Stimulated activated CD8-positive, alpha-beta memory T cell treated with anti-CD3 and anti-CD28 coated beads, Interleukin-2, amount 100 ng/mL, for 1 hour (primary cell): ENCODE results near the gene FTO.

Source experiments
- DNase-seq, 2 donors: peaks; one replicate each; pipeline ENCODE4 v3.0.0-alpha.2; 2020; ENCODE audit warnings: low read depth in 2 of 2

The FTO gene

DNA sequence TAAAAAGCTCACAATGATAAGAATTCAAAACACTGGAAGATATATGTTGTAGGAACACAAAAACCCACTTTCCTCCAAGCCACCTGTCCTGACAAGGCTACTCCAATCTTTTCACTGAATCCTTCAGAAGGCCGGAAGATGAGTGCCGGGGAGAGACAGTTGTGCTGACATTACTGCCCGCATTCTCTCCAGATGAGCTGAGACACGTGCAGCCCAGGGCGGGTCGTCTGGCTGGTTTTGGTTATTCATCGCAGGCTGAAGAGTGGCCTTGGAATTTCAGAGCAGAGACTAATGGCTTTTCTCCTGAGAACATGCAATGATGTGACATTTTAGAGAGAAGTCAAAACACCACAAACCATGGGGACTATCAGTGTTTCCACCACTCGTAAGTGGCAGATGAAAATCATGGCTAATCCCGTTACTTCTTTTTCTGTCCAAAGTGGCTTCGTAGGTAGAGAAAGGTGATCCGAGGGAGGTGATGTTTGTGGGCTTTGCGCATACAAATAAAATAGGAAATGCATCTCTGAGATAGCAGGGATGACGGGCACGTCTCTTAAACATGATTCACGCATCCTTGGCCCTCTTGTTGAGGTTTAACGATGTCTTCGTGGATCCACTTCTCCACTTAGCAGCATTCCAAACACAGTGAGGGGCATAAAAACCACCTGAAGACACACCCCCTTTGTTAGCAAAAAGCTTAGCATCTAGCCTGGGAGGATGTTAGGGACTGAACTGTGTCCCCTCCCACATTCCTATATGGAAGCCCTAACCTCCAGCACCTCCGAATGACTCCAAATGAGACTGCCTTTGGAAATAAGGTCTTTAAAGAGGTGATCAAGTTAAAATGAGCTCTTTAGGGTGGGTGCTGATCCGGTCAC is 448.6 kb downstream of the FTO start:
- no peak for DNase-seq

DNA sequence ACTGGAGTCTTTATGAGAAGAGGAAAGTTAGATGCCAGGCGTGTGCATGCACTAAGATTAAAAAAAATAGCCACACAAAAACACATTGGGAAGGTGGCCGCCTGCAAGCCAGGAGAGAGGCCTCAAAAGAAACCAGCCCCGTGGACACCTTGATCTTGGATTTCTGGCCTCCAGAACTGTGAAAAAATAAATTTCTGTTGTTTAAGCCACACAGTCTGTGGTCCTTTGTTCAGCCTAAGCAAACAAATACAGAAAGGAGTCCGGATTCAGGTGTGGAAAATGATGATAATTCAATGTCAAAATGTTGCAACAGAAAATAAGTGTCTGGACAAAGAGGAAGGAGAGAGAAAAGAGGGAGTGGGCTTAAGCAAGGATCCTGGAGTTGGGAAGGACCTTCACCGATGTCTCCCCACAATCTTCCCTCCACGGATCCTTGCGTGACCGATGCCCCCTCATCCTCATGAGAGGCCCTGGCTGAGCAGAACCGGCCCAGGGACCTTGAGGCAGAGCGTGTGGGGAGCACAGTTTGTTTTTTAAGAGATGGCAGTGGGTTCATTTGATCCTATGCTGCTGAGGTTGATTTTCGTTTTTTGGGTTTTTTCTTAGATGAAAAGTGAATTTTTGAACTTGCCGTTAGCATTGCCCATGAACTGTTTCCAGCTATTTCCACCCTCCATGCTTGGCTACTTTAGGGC is 449.4 kb downstream of the FTO start:
- DNase-seq = no peak

DNA sequence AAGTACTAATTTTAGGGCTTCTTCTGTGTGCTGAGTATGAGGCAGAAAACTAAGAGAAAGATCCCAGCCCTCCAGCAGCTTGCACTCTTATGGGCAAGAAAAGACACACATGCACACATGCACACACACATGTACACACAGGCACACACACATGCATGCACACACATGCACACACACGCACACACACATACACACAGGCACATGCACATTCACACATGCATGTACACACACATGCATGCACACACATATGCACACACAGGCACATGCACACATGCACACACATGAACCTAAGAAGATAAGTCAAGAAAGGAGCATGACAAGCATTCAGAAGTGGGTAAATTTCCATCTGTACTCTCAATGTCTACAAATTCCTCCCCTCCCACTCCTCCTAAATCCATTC is 452.4 kb downstream of the FTO start:
- DNase-seq = no peak

DNA sequence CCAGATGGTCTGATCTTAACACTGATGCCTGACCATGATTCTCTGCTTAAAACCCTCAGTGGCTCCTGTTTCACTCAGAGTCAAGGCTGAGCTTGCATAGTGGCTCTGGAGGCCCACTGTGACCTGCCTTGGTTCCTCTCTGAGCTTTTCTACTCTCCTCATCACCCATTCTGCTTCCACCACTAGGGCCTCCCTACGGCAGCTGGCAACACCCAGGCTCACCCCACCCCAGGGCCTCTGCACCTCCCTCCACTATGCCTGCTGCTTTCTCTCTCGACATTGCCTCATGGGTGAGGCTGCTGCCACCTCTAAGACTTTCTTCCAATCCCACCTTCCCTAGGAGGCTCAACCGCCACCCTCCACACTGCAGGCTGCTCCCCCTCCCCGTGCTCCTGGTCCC is 455.0 kb downstream of the FTO start:
- DNase-seq = no peak

DNA sequence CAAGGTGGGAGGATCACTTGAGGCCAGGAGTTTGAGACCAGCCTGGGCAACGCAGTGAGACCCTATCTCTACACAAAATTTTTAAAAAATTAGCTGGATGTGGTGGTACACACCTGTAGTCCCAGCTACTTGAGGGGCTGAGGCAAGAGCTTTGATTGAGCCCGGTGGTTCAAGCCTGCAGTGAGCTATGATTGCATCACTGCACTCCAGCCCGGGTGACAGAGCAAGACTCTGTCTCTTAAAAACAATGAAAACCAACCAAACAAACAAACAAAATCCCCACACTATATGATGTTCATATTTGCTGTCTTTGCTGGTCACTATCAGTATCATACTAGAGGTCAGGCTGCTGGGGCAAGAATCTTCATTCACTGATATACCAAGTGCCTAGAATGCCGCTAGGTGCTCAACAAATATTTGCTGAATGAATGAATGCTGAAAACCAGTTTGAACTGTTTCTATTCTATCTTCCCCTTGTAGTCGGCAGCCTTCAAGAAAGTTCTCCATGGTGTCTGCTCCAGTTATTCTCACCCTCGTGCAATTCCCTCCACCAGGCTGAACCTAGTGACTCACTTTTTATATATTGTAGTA is 455.6 kb downstream of the FTO start:
- no peak for DNase-seq

DNA sequence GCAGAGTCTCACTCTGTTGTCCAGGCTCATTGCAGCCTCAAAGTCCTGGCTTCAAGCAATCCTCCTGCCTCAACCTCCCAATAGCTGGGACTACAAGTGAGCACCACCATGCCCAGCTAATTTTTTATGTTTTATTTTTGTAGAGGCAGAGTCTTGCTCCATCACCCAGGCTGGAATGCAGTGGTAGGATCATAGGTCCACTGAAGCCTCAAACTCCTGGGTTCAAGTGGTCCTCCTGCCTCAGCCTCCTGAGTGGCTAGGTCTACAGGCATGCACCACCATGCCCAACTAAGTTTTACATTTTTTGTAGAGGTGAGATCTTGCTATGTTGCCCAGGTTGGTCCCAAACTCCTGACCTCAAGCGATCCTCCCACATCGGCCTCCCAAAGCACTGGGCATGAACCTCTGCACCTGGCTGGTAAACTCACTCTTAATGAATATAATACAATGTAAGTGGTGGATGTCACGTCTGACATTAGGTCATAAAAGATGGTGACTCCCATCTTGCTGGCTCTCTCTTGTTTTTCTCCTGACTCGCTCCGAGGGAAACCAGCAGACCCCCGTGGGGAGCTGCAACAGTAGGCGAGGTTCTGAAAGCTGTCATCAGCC is 456.4 kb downstream of the FTO start:
- DNase-seq = no peak

DNA sequence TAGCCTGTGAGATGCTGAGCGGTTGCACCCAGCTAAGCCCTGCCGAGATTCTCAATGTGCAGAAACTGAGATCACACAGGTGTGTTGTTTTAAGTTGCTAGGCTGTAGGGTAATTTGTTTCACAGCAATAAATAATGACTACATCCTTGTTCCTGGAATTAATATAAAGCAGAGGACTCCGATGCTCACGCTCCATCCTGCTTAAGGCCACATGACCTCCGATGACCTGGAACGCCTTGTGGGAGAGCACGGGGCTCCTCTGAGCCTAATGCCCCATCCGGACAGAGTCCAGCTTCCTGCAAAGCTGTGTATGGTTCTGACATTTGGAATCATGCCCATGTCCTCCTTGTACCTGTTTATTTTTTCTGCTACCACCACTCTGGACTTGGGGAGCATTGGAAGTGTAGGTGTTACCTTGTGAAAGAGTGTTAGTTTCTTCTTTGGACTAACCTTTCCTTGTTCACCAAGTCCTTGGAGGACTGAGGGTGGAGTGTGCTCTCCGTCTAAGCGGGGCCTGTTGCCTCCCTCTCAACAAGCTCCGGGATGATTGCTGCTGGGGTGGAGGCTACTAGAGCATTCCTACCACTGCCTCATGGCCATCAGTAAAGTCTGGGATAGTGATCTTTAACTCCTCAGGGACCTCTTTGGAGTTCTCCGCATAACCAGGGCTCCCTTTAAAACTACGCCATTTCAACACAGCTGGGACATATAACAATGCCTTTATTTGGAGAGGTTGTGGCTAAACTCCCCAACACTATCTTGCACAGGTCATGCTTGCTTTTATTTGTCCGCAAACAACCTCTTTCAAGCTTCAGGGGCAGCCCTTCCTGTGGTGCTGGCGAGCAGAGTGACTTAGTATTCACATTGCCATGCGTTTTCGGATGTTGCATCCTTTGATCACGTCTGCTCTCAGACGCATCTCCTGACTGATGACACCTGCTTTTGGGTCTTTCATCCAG is 457.3 kb downstream of the FTO start:
- no peak for DNase-seq

DNA sequence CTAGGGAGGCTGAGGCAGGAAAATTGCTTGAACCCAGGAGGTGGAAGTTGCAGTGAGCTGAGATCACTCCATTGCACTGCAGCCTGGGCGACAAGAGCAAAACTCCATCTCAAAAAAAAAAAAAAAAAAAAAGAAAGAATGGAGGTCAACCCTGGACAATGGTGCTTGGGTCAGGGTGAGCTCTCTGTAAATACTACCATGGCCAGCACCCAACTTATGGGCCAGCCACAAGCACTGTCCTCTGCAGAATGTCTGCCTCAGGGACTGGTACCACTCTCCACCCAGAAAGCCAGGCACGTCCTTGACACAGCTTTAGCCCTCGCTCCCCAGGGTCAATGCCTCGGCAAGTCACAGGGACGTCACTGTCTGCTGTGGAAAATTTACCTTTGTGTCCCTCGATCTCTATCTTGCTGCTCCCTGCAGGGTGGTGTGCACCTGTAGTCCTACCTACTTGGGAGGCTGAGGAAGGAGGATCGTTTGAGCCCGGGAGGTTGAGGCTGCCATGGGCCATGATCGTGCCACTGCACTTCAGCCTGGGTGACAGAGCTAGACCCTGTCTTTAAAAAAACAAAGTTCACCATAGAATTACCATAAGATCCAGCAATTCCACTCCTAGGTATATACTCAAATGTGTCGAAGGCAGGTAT is 459.4 kb downstream of the FTO start:
- no peak for DNase-seq

DNA sequence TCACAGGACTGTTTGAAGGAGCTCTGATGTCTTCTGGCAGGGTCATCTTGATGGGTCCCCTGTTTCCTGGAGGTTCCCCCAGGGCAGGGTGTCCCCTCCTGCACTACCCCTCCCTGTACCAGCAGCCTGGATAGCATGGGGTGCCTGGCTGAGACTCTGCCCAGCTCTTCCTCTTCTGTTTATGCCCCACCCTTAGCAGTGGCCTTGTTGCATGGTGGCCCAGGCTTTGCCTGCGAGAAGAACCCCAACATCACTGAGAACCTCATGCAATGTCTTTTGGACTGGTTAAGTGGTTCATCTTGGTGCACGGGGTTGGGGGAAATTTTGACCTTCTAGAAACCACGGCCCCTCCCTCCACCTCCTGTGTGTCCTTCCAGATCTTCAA is 460.8 kb downstream of the FTO start:
- DNase-seq = no peak

DNA sequence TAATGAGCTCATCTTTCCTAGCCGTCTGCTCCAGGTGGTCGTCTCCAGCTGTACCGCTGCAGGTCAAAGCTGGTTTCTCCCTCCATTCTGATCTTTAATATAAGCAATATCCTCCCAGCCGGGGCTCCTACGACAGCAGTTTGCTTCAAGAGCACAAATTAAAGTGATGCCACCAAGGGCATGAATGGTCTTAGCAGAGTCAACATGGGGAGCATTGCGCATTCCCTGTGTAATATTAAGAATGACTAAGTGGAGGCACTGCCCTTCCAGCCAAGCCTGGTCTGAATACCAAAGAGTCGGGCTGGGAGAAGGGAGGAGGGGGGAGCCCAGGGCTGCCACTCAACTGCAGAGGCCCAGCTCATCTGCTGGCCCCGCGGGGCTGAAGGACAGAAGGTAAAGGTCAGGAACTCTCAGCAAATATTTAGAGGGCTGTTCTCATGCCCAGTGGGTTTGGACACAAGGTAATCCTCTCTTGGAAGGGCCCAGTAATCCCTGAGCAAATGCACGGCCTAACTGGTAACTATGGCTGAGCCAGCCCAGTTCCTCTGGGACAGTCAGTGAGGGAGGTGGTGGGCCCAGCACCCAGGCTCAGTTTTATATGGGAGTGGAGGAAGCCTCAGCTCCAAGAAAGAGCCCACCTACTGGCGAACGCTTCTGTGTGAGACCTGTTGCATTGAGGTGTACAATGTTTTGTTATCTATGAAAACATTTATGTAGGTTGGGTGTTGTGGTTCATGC is 461.4 kb downstream of the FTO start:
- DNase-seq = no peak

DNA sequence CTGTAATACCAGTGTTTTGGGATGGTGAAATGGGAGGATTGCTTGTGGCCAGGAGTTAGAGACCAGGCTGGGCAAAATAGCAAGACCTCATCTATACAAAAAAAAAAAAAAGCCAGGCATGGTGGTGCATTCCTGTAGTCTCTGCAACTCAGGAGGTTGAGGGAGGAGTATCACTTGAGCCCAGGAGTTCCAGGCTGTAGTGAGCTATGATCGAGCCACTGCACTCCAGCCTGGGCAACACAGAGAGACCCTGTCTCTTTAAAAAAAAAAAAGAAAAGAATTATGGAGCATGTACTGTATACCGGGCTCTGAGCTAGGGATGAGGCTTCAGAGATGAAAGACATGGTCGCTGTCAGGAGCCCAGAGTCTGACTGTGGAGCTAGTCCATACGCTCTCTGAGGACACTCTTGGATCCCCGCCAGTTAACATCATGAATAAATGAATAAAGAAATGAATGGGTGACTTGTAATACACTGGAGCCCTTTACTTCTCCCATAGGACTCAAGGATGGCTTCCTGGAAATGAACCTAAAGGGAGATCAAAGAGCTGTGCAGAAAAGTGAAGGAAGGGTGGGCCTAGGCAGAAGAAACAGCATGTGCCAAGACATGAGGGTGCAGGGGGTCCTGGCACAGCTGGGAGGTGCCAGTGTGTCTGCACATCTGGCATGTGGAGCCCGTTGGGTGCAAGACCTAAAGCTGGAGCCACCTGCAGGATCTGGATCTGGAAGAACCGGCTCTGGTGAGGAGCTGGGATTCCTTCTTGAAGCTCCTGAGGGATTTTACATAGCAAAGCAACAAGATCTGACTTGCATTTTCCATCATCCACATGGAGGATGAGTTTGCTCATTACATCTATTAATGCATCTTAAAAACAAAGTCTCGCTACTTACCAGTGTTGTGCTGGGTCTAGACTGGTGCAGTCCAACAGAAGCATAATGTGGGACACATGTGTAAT is 462.2 kb downstream of the FTO start:
- no peak for DNase-seq

DNA sequence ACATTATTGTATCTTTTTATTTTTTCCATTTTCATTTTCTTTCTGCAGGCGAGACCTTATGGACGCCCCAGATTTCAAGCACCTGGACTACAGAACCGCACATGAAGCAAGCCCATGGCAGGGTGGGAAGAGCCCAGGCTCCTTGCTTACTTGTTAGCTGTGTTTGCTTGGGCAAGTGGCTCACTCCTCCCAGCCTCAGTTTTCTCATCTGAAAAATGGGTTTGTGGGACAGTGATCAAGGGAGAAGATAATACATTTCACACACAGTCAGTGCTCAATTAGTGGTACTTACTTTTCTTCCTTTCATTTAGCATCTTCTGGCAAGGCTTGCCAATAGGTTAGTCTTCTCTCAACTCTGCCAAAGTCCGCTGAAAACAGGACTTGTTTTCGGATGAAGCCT is 465.2 kb downstream of the FTO start:
- no peak for DNase-seq

DNA sequence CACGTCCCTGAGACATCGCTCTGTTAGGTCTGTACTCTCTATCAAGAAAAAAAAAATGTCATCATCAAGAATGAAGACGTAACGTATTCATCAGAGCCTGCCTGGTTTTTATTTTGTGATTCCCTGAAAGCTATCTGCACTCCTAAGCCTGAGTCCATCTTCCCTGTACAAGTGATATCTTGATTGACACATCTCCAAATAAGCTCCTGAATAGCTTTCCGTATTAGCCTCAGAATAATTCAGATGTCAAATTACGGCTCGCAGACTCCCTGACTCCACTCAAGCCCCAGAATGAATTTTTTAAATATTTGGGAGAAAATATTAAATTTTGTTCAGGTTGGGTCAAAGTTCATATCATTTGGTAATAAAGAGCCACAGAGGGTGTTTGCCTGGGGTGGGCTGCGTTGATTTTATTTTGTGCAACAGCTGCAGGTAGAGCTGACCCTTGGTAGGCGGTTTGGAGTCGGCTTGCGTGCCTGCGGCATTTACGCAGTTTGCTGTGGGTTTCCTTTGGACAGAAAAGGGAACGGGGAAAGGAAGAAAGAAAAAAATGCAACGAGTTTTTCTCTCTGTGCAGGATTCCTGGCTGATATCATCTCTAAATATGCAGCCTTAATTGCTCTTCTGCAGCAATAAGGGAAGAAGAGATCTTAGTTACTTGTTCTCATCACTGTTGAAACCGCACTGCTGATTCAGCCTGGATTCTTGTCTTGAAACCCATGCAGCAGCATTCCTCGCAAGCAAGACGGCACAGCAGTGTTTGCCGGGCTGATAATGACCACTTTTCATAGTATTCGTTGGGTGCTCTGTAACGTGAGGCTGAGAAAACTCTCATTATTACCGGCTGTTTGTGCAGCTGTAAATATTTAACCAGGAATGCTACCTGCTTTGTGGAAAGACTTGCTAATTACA is 467.9 kb downstream of the FTO start:
- no peak for DNase-seq

DNA sequence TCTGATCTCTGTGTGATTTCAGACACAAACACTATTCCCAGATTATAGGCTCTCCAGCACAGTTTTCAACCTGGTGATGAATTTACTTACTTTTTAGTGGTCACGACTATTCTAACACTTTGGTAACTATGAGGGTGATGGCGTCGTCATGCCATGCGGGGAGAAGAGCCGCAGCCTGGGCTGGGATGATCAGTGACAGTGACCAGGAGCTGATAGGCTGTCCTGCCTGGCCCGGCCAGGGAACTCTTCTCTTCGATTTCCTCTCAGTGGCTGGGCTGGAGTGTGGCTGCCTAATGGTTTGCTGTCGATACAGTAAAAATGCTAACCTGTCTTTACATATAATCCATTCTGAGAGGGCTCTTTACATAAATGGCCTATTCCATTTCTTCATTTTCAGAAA is 469.5 kb downstream of the FTO start:
- no peak for DNase-seq

DNA sequence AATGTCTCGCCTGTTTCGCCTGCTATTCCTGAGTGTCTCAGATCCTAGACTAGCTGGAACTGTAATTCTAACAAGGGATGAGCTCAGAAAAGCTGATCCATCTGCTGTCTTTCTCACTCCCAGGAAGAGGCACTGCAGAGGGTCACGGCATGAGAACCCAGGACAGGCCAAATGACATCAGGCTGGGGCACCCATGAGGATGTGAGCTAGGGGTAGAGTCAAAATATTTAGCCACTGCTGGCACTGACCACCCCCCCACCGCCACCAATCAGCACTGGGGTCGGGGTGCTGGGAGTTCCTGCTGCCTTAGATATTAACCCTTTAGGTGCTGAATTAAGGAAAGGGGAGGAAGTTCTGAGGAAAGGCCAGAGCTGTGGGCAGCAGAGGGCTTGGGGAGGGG is 470.2 kb downstream of the FTO start:
- no peak for DNase-seq

DNA sequence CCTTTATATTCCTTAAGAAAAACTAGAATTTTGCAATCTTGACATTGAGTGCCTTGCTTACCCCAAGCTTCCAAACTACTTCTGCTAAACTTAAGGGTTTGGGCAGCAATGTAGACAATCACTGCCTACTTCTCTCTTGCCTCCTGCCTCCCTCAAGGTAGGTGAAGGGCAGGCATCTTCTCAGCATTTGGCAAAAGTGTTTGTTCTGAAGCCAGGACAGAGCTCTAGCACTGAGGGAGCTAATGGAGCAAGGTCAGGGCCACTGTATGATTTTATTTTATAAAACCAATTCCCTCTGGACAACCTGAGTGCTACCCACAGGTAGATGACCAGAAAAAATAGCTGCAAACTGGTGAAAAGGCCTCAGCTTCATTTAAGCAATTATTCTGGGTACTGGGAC is 470.8 kb downstream of the FTO start:
- no peak for DNase-seq

DNA sequence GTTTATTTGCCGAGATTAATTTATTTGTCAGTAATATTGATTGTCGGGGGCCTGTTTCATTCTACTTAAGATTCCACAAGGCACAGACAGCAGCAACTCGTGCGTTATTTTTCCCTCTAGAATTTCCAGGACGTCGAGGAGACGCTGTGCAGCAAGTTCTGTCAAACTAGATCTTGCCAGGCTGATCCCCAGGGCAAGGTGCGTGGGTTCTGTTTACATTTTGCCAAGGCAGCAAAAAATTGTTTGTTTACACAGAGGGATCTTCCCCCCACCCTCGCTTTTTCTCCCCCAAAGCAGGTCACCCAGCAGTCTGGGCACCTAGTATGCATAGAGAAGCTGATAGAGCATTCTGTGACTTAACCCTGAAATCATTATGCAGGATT is 471.2 kb downstream of the FTO start:
- DNase-seq = no peak
